Inflammatory macrophage treated with lipopolysaccharide for 1 hour (primary cell): ENCODE results near the gene NECAB2.

ENCODE experiments used
- DNase-seq, 2 donors: peaks; one replicate each; pipeline ENCODE4 v3.0.0-alpha.2; 2020 to 2022

NECAB2 gene

GRCh38 chr16:84047626-84048025 is 79.6 kb downstream of the NECAB2 start:
- DNase-seq = no peak

GRCh38 chr16:84048270-84048669 is 80.2 kb downstream of the NECAB2 start:
- no peak for DNase-seq

DNA sequence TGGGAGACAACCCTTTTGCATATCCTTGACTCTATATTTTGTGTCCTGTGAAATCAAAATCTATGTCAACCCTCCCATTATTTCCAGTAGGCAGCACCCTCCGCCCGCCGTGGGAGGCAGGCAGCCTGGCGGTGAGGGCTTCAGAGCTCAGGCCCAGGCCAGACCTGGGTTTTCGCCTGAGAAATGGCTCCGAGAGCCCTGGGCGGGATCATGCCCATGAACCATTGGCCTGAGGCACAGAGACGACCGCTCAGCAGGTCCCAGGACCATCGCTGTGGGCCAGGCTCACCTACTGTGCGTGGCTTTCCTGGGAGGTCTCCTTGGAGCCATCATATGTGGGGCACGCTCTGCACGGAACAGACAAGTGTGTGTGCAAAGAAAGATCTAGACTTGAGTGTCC is 80.8 kb downstream of the NECAB2 start:
- DNase-seq = no peak

DNA sequence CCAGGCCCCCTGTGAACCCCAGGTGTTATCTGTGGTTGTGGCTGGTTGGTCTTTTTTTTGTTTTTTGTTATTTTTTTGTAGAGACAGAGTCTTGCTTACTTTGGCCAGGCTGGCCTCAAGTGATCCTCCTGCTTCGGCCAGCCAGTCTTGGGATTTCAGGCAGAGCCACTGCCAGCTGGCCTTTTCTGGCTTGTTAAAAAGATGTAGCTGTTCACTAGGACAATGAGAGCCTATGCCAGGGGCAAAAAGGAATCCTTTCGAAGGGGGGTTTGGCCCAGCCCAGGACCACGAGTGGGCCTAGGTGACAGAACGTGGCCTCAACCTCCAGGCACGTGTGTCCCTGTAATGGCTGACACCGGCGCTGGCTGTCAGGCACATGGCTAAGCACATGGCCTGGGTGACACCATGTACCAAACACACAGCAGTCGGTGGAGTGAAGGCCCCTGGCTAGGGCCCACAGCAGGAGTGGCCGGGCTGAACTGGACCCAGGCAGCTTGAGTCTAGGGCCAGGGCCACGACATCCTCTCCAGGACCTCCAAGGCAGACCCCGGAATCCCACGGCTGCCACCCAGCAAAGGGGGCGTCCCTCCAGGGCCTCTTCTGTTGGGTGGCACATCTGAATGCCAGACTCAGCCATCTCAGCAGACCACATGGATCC is 81.5 kb downstream of the NECAB2 start:
- DNase-seq = no peak

GRCh38 chr16:84050316-84050715 is 82.3 kb downstream of the NECAB2 start:
- no peak for DNase-seq

- no peak for DNase-seq
Observed at GRCh38 chr16:84052071-84052622, 84.1 kb downstream of the NECAB2 start.
